ENCODE measurements around the gene ERBB4.

ERBB4 gene

GRCh38 chr2:212088353-212088752, 450.2 kb downstream of the ERBB4 start:
- Histone ChIP-seq H4K8ac (ENCODE audit: low read depth, low read length) (no peak overlapping the region), H3K36me3 (replicated peaks in 1 of 2; ENCODE audit: control insufficient read depth in 2 of 2, insufficient read depth in 2 of 2, low read length in 2 of 2) (no peaks in the 10 kb centered on the region), H3K9ac (ENCODE audit: low read depth, low read length, poor library complexity) (no peak overlapping the region), H3K9me3 (replicated peaks in 1 of 2; ENCODE audit: control insufficient read depth in 2 of 2, insufficient read depth in 1 of 2, low read depth in 1 of 2, low read length in 2 of 2) (no peaks in the 10 kb centered on the region), H3K4me2 (ENCODE audit: insufficient read depth, low read length, poor library complexity, severe bottlenecking) (no peak overlapping the region), H3K23ac (ENCODE audit: low read depth, low read length, poor library complexity) (no peak overlapping the region), H2BK5ac (ENCODE audit: low read length) (no peak overlapping the region), H3K27ac (replicated peaks; ENCODE audit: low read length) (no peak overlapping the region), H2AFZ (ENCODE audit: low read length) (no peak overlapping the region), H3K79me1 (ENCODE audit: low read depth, low read length) (no peaks in the 10 kb centered on the region), H3K4me1 (ENCODE audit: control insufficient read depth in 2 of 2, insufficient read depth in 1 of 2, low read depth in 1 of 2, low read length in 2 of 2) (no peaks in the 10 kb centered on the region), H4K91ac (ENCODE audit: low read depth, low read length, poor library complexity) (no peak overlapping the region), H3K27me3 (ENCODE audit: control insufficient read depth in 3 of 3, insufficient read depth in 3 of 3, low read depth in 1 of 3, low read length in 3 of 3) (no peaks in the 10 kb centered on the region), H2AK5ac (ENCODE audit: low read depth, low read length) (no peak overlapping the region), H3K4me3 (ENCODE audit: low read length in 2 of 2) (no peak overlapping the region), H2BK15ac (ENCODE audit: low read length) (no peak overlapping the region), H3K18ac (ENCODE audit: low read length) (no peak overlapping the region), H3K14ac (ENCODE audit: low read length) (no peak overlapping the region), H3K4ac (ENCODE audit: low read length) (no peak overlapping the region), H2BK12ac (ENCODE audit: low read length) (no peak overlapping the region), H2BK120ac (ENCODE audit: low read depth, low read length) (no peak overlapping the region)
- DNase-seq (ENCODE audit: low spot score): no peak
- no CpG with 5 or more reads among the region's 1 CpG for WGBS, 2 donors (ENCODE audit: extremely low coverage in 2 of 2, insufficient read length in 2 of 2, insufficient replicate concordance in 1 of 2)

- Histone ChIP-seq H3K79me1 (ENCODE audit: low read depth, low read length) (no peaks in the 10 kb centered on the region), H3K4ac (ENCODE audit: low read length) (no peak overlapping the region), H3K36me3 (replicated peaks in 1 of 2; ENCODE audit: control insufficient read depth in 2 of 2, insufficient read depth in 2 of 2, low read length in 2 of 2) (no peaks in the 10 kb centered on the region), H2AFZ (ENCODE audit: low read length) (no peak overlapping the region), H3K4me2 (ENCODE audit: insufficient read depth, low read length, poor library complexity, severe bottlenecking) (no peak overlapping the region), H3K18ac (ENCODE audit: low read length) (no peak overlapping the region), H3K4me1 (ENCODE audit: control insufficient read depth in 2 of 2, insufficient read depth in 1 of 2, low read depth in 1 of 2, low read length in 2 of 2) (no peaks in the 10 kb centered on the region), H3K27me3 (ENCODE audit: control insufficient read depth in 3 of 3, insufficient read depth in 3 of 3, low read depth in 1 of 3, low read length in 3 of 3) (no peaks in the 10 kb centered on the region), H3K9ac (ENCODE audit: low read depth, low read length, poor library complexity) (no peak overlapping the region), H4K8ac (ENCODE audit: low read depth, low read length) (no peak overlapping the region), H3K23ac (ENCODE audit: low read depth, low read length, poor library complexity) (no peak overlapping the region), H4K91ac (ENCODE audit: low read depth, low read length, poor library complexity) (no peak overlapping the region), H2BK5ac (ENCODE audit: low read length) (no peak overlapping the region), H3K14ac (ENCODE audit: low read length) (no peak overlapping the region), H2BK15ac (ENCODE audit: low read length) (no peak overlapping the region), H3K4me3 (ENCODE audit: low read length in 2 of 2) (no peak overlapping the region), H2BK120ac (ENCODE audit: low read depth, low read length) (no peak overlapping the region), H3K27ac (replicated peaks; ENCODE audit: low read length) (no peak overlapping the region), H2BK12ac (ENCODE audit: low read length) (no peak overlapping the region), H2AK5ac (ENCODE audit: low read depth, low read length) (no peak overlapping the region), H3K9me3 (replicated peaks in 1 of 2; ENCODE audit: control insufficient read depth in 2 of 2, insufficient read depth in 1 of 2, low read depth in 1 of 2, low read length in 2 of 2) (no peaks in the 10 kb centered on the region)
- WGBS, 2 donors (ENCODE audit: extremely low coverage in 2 of 2, insufficient read length in 2 of 2, insufficient replicate concordance in 1 of 2): no CpG with 5 or more reads among the region's 4 CpGs
- no peak for DNase-seq (ENCODE audit: low spot score)
These were observed 455.1 kb downstream of the ERBB4 start for GRCh38 chr2:212083492-212083891.

GRCh38 chr2:212078103-212078502, 460.5 kb downstream of the ERBB4 start:
- no peak overlapping the region for H3K23ac ChIP-seq (ENCODE audit: low read depth, low read length, poor library complexity)
- H3K27ac ChIP-seq (replicated peaks; ENCODE audit: low read length): no peak overlapping the region
- no peak overlapping the region for H2AFZ ChIP-seq (ENCODE audit: low read length)
- no CpG with 5 or more reads among the region's 4 CpGs for WGBS, 2 donors (ENCODE audit: extremely low coverage in 2 of 2, insufficient read length in 2 of 2, insufficient replicate concordance in 1 of 2)
- no peak overlapping the region for H3K4me3 ChIP-seq (ENCODE audit: low read length in 2 of 2)
- H3K36me3 ChIP-seq (replicated peaks in 1 of 2; ENCODE audit: control insufficient read depth in 2 of 2, insufficient read depth in 2 of 2, low read length in 2 of 2): no peaks in the 10 kb centered on the region
- no peak overlapping the region for H2BK120ac ChIP-seq (ENCODE audit: low read depth, low read length)
- no peak overlapping the region for H4K8ac ChIP-seq (ENCODE audit: low read depth, low read length)
- no peaks in the 10 kb centered on the region for H3K9me3 ChIP-seq (replicated peaks in 1 of 2; ENCODE audit: control insufficient read depth in 2 of 2, insufficient read depth in 1 of 2, low read depth in 1 of 2, low read length in 2 of 2)
- no peak overlapping the region for H2BK15ac ChIP-seq (ENCODE audit: low read length)
- no peaks in the 10 kb centered on the region for H3K27me3 ChIP-seq (ENCODE audit: control insufficient read depth in 3 of 3, insufficient read depth in 3 of 3, low read depth in 1 of 3, low read length in 3 of 3)
- no peak overlapping the region for H3K18ac ChIP-seq (ENCODE audit: low read length)
- H3K4me1 ChIP-seq (ENCODE audit: control insufficient read depth in 2 of 2, insufficient read depth in 1 of 2, low read depth in 1 of 2, low read length in 2 of 2): peaks cover 2 to 7% of the 10 kb centered on the region in 2 donors
- no peak overlapping the region for H3K9ac ChIP-seq (ENCODE audit: low read depth, low read length, poor library complexity)
- H3K79me1 ChIP-seq (ENCODE audit: low read depth, low read length): no peaks in the 10 kb centered on the region
- H2BK5ac ChIP-seq (ENCODE audit: low read length): no peak overlapping the region
- DNase-seq (ENCODE audit: low spot score): no peak
- no peak overlapping the region for H2AK5ac ChIP-seq (ENCODE audit: low read depth, low read length)
- no peak overlapping the region for H3K4me2 ChIP-seq (ENCODE audit: insufficient read depth, low read length, poor library complexity, severe bottlenecking)
- H2BK12ac ChIP-seq (ENCODE audit: low read length): no peak overlapping the region
- no peak overlapping the region for H3K14ac ChIP-seq (ENCODE audit: low read length)
- no peak overlapping the region for H3K4ac ChIP-seq (ENCODE audit: low read length)
- no peak overlapping the region for H4K91ac ChIP-seq (ENCODE audit: low read depth, low read length, poor library complexity)

- Histone ChIP-seq H3K4me2 (ENCODE audit: insufficient read depth, low read length, poor library complexity, severe bottlenecking) (no peak overlapping the region), H4K8ac (ENCODE audit: low read depth, low read length) (no peak overlapping the region), H4K91ac (ENCODE audit: low read depth, low read length, poor library complexity) (no peak overlapping the region), H3K79me1 (ENCODE audit: low read depth, low read length) (no peaks in the 10 kb centered on the region), H3K18ac (ENCODE audit: low read length) (no peak overlapping the region), H3K9ac (ENCODE audit: low read depth, low read length, poor library complexity) (no peak overlapping the region), H3K4me1 (ENCODE audit: control insufficient read depth in 2 of 2, insufficient read depth in 1 of 2, low read depth in 1 of 2, low read length in 2 of 2) (peaks cover 2 to 7% of the 10 kb centered on the region in 2 donors), H2AFZ (ENCODE audit: low read length) (peak overlapping the region; percentile 34), H3K14ac (ENCODE audit: low read length) (no peak overlapping the region), H3K23ac (ENCODE audit: low read depth, low read length, poor library complexity) (no peak overlapping the region), H2BK5ac (ENCODE audit: low read length) (no peak overlapping the region), H3K9me3 (replicated peaks in 1 of 2; ENCODE audit: control insufficient read depth in 2 of 2, insufficient read depth in 1 of 2, low read depth in 1 of 2, low read length in 2 of 2) (no peaks in the 10 kb centered on the region), H3K4ac (ENCODE audit: low read length) (no peak overlapping the region), H3K27me3 (ENCODE audit: control insufficient read depth in 3 of 3, insufficient read depth in 3 of 3, low read depth in 1 of 3, low read length in 3 of 3) (no peaks in the 10 kb centered on the region), H2AK5ac (ENCODE audit: low read depth, low read length) (no peak overlapping the region), H2BK15ac (ENCODE audit: low read length) (no peak overlapping the region), H2BK12ac (ENCODE audit: low read length) (no peak overlapping the region), H3K4me3 (ENCODE audit: low read length in 2 of 2) (no peak overlapping the region), H3K36me3 (replicated peaks in 1 of 2; ENCODE audit: control insufficient read depth in 2 of 2, insufficient read depth in 2 of 2, low read length in 2 of 2) (no peaks in the 10 kb centered on the region), H2BK120ac (ENCODE audit: low read depth, low read length) (no peak overlapping the region), H3K27ac (replicated peaks; ENCODE audit: low read length) (no peak overlapping the region)
- WGBS, 2 donors (ENCODE audit: extremely low coverage in 2 of 2, insufficient read length in 2 of 2, insufficient replicate concordance in 1 of 2): no CpG with 5 or more reads among the region's 4 CpGs
- peak; percentile 21 for DNase-seq (ENCODE audit: low spot score)
These were observed 462.1 kb downstream of the ERBB4 start for GRCh38 chr2:212076456-212076855.

All from neuronal stem cell (in vitro differentiated cells).